Aorta (tissue), 4 donors: ENCODE data around the gene TNS1. TPM values are rescaled to one million over a fixed set of nuclear protein-coding genes. Genes with fewer than 3 reads are reported as not detected.

ENCODE experiments used
- microRNA-seq, 2 donors: library from miRNA; unstranded; fragments of <30 nt; microRNA quantifications; one replicate each; pipeline ENCODE4 v1.2.0, GENCODE V29; 2020
- polyA plus RNA-seq, 2 donors: library from polyadenylated mRNA; stranded (reverse); fragments of 200-250 nt; gene quantifications; one replicate each; pipeline ENCODE4 v1.2.3, GENCODE V29; 2013
- total RNA-seq, 2 donors: library from RNA; stranded (reverse); fragmentation: NEBNext Ultra II Directional; extraction: Animal tissue kit (Norgen Biotek cat#: 25700); gene quantifications; one replicate each; pipeline ENCODE4 v1.2.1, GENCODE V29; 2021
- donor health status: healthy with polysubstance abuse.
- donor health status: Bipolar disorder and iron deficiency.
- donor health status: DM: no; HTN: no; CAD: no.
- donor health status: DM: yes; HTN: yes; CAD: no.

The TNS1 gene
- total and polyA plus RNA-seq, 4 donors: 303 to 1,949 (median 930) TPM

Small RNA genes within 50 kb of the gene (microRNA-seq; reads per million reads assigned to microRNA genes)
- 0.99 to 6.0 reads per million in 2 donors for gene MIR6809

Other genes with a start within 250 kb of the TNS1 start
- gene RUFY4, start 66.3 kb upstream of the TNS1 start, total RNA-seq: under 1 TPM; 0.39 to 0.45 TPM
- gene RUFY4, start 66.3 kb upstream of the TNS1 start, polyA plus RNA-seq: not detected
- 1 to 10 TPM; 3.1 to 4.9 TPM for gene CXCR2, start 123.0 kb upstream of the TNS1 start, total RNA-seq
- 1 to 10 TPM in 1 of 2 donors, under 1 TPM in 1; 0.05 to 1.1 TPM for gene CXCR2, start 123.0 kb upstream of the TNS1 start, polyA plus RNA-seq
- 1 to 10 TPM; 1.8 to 3.5 TPM for gene CXCR1, start 164.0 kb upstream of the TNS1 start, total RNA-seq
- gene CXCR1, start 164.0 kb upstream of the TNS1 start, polyA plus RNA-seq: under 1 TPM; 0.20 to 0.63 TPM
- gene ARPC2, start 214.2 kb upstream of the TNS1 start, total RNA-seq: 100 to 1,000 TPM; 351 to 367 TPM
- gene ARPC2, start 214.2 kb upstream of the TNS1 start, polyA plus RNA-seq: 100 to 1,000 TPM; 297 to 467 TPM